Measurements from ENCODE around the gene DLGAP4.

- no peak for TF ChIP-seq CTCF (IDR thresholded peaks at IDR 0.05 in 8 of 11, conservative IDR thresholded peaks at IDR 0.05 in 3 of 11)
- TF ChIP-seq POLR2A (IDR thresholded peaks at IDR 0.05) = no peak
These were observed 129.7 kb downstream of the DLGAP4 start for GRCh38 chr20:36435592-36436541.
